GM18517 (cell line): ENCODE measurements around the gene ADAM29.
"Not testable (repeated sequence)": the region's sequence is repeated elsewhere in the genome, so short reads cannot be mapped to it uniquely, and the experiment has no call there.

ENCODE experiments used
- ATAC-seq: cut with Tn5 transposase; IDR thresholded peaks from one replicate; pipeline ENCODE4 v1.9.1; 2021; ENCODE audit warnings: mild to moderate bottlenecking, moderate library complexity; ENCODE audit not compliant: unreplicated experiment

ADAM29 gene

DNA sequence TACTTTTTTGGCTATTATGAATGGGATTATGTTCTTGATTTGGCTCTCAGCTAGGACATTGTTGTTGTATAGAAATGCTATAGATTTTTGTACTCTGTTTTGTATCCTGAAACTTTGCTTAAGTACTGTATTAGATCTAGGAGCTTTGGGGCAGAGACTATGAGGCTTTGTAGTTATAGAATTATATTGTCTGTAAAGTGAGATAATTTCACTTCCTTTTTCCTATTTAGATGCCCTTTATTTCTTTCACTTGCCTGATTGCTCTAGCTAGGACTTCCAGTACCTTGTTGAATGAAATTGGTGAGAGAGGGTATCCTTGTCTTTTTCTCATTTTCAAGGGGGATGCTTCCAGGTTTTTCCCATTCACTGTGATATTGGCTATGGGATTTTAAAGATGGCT lies 28.1 kb downstream of the ADAM29 start:
- peak; percentile 82 for ATAC-seq

DNA sequence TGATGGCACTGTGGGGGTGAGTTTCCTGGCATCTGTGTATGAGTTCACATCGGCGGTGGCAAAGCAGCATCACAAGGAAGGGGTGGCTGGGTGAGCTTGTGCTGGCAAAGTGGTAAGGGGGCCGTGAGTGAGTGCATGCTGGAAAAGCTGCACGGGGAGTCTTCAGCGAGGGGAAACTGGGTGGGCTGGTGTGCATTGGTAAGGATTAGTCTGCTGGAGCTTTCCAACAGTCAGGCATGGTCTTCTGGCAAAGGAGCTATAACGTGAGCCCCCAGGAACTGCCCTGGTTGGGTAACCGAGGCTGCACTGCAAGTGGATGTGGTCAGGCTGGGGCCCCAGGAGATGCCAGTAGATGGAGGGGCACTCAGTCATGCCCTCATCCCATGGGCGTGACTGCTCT lies 30.7 kb downstream of the ADAM29 start:
- no peak for ATAC-seq

DNA sequence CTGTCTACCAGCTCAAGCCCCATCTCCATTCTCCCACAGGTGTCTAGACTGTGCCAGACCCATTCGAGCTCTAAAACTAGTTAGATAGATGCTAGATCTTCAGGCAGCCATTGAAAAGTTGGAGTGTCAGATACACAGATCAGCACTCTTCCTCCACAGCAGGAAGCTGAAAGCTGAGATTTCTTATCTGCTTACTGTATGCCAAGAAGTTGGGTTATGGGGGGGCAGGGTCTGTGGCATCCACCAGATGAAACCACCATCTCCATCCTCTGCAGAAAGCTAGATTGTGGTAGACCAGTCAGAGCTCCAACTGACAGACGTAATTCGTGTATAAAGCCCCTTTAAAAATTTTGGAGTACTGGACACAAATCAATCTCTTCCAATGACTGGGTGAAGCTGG lies 54.8 kb downstream of the ADAM29 start:
- no peak for ATAC-seq

DNA sequence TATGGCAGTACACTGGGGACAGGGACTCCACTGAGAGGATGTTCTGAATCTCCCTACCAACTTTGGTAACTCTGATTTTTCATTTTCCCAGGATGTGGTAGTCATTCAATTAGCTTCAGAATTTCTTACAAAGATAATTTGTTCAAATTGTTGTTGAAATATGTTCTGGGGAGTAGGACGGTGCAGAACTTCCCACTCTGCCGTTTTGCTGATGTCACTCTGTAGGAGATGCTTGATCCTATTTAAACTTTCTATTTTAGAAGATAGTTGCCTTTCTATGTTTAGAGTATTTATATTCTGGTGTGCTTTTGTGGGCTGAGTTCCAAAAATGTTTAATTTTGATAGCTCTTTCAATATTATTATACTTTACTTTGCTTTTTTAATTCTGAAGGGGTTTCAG lies 55.2 kb downstream of the ADAM29 start:
- no peak for ATAC-seq

DNA sequence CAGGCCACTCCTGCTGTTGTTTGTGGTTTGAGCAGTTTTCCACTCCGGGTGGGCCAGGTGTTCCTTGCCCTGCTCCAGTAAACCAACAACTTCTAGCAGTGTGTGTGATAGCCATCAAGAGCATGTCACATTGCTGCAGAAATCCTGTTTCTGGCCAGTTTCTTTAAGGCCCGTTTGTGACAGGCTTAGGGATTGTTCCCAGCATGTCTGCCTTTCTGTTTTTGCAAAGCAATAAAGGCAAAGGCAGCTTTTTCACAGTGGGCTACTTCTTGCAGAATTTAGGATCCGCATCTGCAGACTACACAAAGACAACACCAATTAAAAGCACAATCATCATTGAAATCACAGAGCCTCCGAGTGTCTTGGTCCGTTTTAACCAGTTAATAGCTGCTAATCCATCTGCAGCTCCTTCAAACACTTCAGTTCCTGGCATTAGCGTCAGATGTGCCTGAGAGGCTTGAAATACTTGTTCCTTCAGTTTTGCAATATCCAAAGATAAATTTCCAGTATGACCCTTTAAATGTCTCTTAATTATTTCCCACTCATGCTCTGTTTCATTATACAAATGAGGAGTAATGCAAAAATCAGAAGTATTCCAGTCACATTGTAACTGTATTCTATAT lies 65.1 kb downstream of the ADAM29 start:
- ATAC-seq: no peak

DNA sequence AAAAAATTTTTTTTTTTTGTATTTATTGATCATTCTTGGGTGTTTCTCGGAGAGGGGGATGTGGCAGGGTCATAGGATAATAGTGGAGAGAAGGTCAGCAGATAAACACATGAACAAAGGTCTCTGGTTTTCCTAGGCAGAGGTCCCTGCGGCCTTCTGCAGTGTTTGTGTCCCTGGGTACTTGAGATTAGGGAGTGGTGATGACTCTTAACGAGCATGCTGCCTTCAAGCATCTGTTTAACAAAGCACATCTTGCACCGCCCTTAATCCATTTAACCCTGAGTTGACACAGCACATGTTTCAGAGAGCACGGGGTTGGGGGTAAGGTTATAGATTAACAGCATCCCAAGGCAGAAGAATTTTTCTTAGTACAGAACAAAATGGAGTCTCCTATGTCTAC lies 65.7 kb downstream of the ADAM29 start:
- not testable (repeated sequence) for ATAC-seq

DNA sequence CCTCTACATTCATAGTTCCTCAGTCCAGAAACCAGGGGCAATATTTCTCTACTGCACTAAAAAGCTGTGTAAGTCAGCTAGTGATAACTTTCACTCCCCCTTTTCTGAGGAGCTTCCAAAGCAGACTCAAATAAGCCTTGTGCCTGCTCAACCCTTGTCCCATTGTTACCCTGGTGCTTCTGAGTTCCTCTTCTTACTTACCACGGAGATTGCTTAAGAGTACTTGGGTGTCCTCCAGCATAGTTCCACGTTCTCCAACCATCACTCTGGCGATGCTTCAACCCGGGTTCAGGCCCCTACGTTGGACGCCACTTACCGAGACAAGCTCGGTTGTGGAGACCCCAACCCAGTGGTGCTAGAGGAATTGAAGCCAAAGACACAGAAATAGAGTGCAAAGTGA lies 71.6 kb downstream of the ADAM29 start:
- no peak for ATAC-seq

DNA sequence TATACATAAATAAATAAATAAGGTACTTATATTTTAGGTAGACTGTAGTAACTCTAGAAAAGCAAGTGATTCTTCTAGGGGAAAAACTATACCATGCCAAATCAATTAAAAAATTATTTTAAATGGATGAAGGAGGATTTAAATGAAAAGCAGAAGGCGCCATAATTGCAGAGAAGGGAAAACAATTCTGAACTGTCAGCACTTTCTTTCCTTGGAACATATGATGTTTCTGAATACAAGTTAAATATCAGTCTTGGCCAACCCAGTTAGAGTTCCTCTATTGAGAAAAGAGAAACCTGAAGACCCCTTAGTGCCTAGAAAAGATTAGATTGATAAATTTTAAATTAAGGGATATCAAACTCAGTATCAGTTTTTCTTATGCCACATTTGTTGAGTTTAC lies 75.8 kb downstream of the ADAM29 start:
- ATAC-seq: no peak

DNA sequence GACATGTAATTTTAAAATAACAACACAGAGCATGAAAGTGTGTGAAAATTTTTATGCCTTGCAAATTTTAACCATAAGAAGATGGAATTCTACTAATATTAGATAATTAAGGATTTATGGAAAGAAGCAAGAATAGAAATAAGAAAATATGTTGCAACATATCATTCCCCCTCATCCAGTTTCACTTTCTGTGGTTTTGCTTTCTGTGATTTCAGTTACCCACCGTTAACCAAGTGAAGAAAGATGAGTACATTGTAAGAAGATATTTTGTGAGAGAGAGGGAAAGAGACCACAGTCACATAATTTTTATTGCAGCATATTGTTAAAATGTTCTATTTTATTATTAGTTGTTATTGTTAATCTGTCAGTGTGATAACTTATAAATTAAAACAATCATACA lies 77.9 kb downstream of the ADAM29 start:
- no peak for ATAC-seq

DNA sequence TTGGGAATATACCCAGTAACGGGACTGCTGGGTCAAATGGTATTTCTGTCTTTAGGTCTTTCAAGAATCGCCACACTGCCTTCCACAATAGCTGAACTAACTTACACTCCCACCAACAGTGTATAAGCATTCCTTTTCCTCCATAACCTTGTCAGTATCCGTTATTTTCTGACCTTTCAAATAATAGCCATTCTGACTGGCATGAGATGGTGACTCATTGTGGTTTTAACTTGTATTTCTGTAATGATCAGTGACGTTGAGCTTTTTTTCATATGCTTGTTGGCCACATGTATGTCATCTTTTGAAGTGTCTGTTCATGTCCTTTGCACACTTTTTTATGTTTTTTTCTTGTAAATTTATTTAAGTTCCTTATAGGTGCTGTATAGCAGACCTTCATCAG lies 81.2 kb downstream of the ADAM29 start:
- no peak for ATAC-seq

DNA sequence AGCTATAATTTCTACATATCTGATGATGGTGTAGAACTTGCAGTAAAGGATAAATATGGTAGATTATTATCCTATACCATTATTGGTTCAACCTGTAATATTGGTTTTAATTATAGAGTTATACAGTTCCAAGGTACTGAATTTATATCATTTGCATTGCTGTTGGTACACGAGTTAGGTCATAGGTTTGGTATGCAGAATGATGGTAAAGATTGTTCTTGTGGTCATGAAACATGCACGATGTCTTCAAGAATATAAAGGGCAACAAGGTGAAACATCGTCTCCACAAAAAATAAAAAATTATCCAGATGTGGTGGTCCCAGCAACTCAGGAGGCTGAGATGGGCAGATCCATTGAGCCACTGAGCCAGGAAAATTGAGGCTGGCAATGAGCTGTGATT lies 99.6 kb downstream of the ADAM29 start:
- no peak for ATAC-seq

DNA sequence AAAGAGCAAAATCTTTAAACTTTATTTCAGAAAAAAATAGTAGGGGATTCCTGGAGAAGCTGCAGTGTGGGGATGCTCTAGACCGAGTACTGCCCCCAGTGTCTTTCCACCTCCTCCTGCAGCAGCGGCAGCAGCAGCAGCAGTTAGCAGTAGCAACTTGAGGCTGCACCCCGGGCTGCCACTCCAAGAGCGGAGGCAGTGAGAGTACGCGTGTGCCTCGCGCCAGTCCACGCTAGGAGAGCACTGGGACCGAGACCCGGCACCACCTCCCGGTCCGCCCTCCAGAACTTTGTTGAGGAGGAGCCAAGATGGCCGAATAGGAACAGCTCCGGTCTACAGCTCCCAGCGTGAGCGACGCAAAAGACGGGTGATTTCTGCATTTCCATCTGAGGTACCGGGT lies 101.3 kb downstream of the ADAM29 start:
- ATAC-seq: not testable (repeated sequence)
